ENCODE data around the gene MT4.

Gene MT4

DNA sequence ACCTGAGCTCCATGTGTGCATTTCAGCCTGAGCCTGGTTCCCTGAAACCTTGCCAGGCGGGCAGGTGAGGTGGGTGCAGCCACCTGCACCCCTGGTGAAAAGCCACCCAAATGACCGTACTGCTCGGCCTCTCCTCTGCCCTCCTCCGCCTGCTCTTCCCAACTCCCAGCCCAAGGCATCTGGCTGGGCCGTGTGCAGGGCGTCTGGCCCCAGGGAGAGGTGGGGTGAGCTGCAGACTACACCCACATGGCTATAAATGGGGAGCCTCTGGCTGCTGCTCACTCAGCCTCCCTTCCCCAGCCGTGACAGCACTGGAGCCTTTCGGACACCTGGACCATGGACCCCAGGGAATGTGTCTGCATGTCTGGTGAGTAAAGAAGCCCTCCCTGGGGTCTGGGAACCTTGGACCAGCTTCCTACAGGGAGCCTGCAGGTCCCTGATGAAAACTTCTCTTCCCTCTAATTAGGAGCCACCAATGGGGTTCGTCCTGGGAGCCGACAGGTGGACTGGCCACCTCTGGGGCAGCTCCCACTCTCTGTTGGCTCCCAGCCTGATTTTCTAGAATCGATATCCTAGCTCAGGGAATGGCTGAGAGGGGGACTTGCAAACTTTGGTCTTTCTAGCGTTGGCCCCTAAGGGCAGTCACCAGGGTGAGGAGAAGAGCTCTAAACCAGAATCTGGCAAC is at the start of gene MT4:
Gene MT4 (plus strand): TSS at position 281 of the 685 bp plus-strand sequence. CDS start 56 bp downstream, at position 337.
- DNase-seq (ENCODE audit: low spot score) = no peak

GRCh38 chr16:56515665-56516064 is 49.2 kb upstream of the MT4 start:
- DNase-seq (ENCODE audit: low spot score) = no peak

DNA sequence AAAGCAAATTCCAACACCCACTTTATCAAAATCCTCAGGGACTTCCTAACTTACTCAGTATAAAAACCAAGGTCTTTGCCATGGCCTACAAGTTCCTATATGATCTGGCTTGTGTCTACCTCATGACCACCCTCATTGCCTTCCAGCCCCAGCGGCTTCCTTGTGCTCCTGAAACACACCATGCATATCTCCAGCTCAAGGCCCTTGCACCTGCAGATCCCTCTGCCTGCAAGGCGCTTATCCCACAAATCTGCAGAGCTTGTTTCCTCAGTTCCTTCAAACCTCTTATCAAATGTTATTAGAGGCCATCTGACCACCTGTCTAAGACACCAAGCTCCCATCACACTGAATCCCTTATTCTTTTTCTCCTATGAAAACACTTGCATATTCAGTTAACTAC is 47.7 kb upstream of the MT4 start:
- no peak for DNase-seq (ENCODE audit: low spot score)

DNA sequence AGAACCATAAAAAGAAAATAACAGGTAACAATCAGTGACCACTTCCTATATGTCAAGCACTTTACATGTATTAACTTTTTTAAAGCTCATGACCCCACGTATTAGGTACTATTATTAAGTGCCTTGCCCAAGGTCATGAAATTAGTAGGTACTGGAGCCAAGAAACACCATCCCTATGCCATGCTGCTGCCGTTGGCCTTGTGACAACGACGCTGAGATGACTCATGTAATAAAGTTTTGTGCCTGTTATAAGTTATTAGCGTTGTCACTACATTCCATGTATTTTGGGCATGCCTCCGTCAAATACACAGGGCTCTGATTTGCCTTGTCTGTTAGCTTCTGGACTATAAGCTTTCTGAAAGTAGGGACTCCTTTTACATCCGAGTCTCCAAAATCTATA is 46.4 kb upstream of the MT4 start:
- no peak for DNase-seq (ENCODE audit: low spot score)

DNA sequence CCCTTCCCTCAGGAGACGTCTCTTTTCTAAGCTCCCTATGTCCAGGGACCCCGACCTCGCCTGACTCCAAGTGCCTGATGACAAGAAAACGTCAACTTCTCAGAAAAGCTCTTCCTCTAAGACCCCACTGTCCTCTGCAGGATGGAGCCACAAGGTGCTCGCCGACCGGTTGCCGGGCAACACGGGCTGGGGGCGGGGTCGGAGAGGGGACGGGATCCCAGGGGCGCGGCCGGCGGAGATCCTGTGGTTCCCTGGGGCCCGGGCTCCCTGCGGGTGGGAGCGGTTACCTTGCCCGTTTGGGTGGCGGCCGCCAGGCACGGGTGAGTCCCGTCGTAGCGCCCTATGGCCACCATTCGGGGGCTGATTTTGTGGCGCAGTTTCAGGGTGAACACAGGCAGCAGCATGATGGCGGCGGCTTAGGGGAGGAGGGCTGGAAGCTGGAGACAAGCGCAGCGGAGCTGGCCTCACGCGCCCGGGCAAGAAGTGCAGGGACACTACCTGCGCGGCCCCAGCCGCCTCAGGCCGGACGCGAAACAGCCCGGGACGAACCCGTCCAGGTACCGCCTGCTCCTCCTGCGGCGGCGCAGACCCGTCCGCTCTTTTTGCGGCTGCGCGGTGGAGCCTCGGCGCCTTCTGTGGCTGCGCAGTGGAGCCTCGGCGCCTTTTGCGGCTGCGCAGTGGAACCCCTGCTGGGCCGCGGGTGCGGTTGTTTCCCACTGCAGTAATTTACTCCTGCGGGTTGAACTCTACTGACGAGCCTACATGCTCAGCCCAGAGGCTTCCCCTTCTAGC is 45.2 kb upstream of the MT4 start, which contains the start of gene BBS2:
Gene BBS2 (minus strand): TSS at position 566 of the 792 bp plus-strand sequence. CDS start 162 bp downstream, at position 404.
- DNase-seq (ENCODE audit: low spot score) = peak; percentile 99

- no peak for DNase-seq (ENCODE audit: low spot score)
Measured at GRCh38 chr16:56520251-56520577, 44.7 kb upstream of the MT4 start.

DNA sequence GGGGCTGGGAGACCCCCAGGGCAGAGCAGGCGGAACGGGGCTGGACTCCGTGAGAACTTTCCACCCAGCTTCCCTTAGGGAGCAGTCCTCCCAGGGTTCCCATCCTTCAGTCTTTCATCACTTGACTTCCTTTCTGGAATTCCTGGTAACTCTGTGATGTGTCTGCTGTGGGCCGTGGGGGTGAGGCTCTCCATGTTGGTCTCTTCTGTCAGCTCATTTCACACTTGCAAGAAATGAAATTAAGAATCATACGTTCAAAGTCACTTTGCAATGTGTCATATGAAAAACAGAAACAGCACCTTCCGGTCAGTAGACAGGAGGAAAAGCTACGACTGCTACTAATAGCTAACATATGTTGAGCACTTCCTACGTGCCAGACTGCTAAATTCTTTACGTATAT is 39.6 kb upstream of the MT4 start:
- peak; percentile 61 for DNase-seq (ENCODE audit: low spot score)

DNA sequence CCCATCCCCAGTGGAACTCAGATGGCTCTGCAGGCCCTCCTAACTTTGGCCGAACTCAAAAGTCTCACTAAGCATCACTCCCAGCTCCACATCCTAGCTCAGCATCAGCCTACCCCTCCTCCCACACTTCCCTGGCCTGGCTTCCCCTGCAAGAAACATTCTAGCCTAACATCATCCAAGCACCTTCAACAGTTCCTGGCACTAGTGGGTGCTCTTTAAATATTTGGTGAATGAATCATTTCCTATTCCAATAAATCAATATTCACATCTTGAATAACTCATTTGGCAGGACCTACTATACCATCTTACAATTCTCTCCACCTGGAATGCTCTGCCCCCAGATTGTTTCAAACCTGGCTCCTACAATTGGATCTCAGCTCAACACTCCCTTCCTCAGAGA is 34.0 kb upstream of the MT4 start:
- DNase-seq (ENCODE audit: low spot score) = no peak

DNA sequence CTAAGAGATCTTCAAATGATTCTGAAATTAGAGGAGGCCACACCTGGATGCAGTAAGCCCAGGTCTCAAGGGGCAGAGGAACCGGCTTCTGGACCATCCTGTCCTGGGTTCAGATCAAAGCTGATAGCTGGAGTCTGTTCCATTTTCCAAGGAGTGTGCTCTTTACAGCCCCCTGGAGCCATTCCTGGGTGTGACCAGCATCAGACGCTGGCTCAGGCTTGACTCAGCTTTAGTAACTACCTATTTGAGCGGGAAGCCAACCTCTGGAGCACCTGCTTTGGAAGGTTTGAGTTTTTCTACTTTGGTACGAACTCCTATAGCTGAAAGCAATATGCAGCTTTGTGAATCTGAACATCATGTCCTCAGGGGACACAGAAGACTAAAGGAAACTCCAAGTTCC is 32.2 kb upstream of the MT4 start:
- DNase-seq (ENCODE audit: low spot score) = no peak

DNA sequence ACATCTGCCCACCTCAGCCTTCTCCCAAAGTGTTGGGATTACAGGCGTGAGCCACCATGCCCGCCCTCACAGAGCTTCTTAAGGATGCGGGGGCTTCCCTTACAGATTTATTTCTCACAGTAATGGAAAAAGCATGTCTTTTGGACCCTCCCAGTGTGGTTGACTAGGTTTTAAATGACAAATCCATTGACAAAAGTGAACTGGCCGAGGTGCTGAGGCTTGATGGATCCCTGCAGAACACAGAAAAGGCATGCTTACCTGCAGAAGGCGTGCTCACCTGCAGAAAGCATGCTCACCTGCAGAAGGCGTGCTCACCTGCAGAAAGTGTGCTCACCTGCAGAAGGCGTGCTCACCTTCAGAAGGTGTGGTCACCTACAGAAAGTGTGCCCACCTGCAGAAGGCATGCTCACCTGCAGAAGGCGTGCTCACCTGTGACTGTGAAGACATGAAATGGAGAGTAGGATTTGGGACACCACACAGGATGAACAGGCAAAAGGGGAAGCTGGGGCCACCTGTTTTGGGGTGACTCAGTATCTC is 30.0 kb upstream of the MT4 start:
- no peak for DNase-seq (ENCODE audit: low spot score)

- DNase-seq (ENCODE audit: low spot score) = no peak
Measured at GRCh38 chr16:56538331-56538730, 26.5 kb upstream of the MT4 start.

GRCh38 chr16:56539656-56540055 is 25.2 kb upstream of the MT4 start:
- no peak for DNase-seq (ENCODE audit: low spot score)

- no peak for DNase-seq (ENCODE audit: low spot score)
Measured at GRCh38 chr16:56542039-56542438, 22.8 kb upstream of the MT4 start.

DNA sequence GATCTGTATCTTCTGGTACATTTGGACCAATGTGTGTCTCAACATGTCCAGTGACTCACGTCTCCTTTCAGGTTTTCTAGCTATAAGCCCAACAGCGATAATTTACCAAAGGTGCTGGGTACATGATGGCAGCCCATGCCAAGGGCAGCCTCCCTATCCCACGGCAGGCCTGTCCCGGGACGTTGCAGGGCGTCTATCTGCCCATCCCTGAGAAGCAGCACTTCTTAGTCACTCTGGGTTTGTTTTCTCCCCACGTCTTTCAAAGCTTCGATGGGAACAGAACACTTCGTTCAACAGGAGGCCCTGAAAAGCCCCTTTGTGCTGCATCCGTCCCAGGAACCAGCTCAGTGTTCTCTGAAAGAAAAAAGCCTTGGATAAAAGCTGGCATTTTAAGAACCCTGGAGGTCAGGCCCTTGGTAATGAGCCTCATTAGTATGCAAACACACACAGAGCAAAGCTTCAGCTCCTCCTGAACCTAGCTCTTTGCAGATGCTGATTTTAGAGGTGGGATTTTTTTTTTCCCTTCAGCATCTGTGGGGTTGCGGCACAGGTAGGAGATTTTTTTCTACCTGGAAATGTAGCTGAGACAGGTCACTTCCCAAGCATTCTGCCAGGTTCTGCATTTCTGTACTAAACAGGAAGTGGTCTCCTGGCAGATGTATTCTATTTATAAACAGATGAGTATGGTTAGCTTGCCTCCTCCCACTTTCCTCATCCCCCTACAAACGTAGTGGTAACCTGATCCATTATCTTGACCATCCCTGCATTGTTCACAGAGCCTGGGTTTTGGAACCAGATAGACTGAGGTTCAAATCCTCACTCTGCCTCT is 17.5 kb upstream of the MT4 start:
- peak; percentile 52 for DNase-seq (ENCODE audit: low spot score)

DNA sequence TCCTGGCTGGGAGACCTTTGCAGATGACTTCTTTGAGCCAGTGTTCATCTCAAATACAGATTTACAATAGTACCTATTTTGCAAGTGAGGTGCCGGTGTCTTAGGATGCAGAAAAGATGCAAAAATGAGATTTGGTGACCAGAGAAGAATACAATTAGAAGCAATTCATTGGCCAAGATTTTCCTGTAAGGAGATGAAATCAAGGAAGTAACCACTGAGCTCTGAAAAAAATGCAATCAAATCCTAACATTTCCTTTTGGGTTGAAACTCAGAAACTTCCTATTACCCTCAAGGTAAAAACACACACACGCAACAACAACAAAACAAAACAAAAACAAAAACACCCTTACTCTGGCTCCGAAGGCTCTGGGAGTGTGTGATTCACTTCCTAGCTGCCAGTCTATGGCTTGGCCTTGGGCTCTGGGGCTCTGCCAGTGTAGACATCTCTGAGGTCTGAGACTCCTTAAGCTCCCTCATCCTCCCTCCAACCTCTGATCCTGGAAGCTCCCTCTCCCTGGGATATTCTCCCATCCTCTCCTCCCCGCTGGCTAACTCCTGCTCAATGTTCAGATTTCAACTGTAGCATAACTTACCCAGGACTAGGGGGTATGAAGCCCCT is 16.8 kb upstream of the MT4 start:
- DNase-seq (ENCODE audit: low spot score) = no peak

GRCh38 chr16:56549161-56549560 is 15.7 kb upstream of the MT4 start:
- DNase-seq (ENCODE audit: low spot score) = no peak

DNA sequence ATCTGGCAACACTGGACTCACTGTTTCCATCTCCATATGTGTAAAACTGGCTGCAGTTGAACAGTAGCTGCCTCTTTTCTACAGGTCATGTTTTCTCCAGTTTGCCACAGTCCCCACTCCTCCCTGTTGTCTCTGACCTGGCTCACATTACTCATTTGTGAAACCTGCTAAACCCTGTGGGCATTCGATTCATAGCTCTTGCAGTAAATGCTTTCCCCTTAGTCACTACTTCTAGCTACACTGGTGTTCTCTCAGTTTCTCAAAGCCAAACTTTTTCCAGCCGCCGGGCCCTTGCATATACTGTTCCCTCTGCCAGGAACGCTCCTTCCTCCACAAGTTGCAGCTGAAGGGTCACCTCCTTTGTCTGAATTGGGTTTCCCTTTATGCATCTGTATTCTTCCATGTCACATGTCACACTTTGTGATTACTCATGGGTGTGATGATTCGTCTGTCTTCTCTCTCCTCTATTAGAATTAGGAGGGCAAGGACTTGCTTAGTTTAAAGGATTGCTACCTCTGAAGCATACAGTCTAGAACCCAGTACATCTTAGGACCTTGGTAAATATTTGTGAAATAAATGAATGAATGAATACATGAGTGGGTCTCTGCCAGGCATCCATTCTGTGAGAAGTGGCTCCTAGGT is 15.0 kb upstream of the MT4 start:
- no peak for DNase-seq (ENCODE audit: low spot score)

GRCh38 chr16:56551796-56552738 is 12.8 kb upstream of the MT4 start:
- DNase-seq (ENCODE audit: low spot score) = peak; percentile 22

GRCh38 chr16:56554441-56554840 is 10.4 kb upstream of the MT4 start:
- no peak for DNase-seq (ENCODE audit: low spot score)

GRCh38 chr16:56558024-56558747 is 6.7 kb upstream of the MT4 start:
- DNase-seq (ENCODE audit: low spot score) = peak; percentile 76

Measured in AG20443 (cell line).